HG02885 (cell line): ENCODE data around the gene POMT1.

Source experiments
- ATAC-seq: cut with Tn5 transposase; IDR thresholded peaks from one replicate; pipeline ENCODE4 v1.9.1; 2021; ENCODE audit warnings: mild to moderate bottlenecking; ENCODE audit not compliant: unreplicated experiment, poor library complexity

Gene POMT1

GRCh38 chr9:131476777-131477345, 25.9 kb upstream of the POMT1 start:
- ATAC-seq, result no peak

- no peak for ATAC-seq
These were observed 25.4 kb upstream of the POMT1 start for GRCh38 chr9:131477367-131477766.

DNA sequence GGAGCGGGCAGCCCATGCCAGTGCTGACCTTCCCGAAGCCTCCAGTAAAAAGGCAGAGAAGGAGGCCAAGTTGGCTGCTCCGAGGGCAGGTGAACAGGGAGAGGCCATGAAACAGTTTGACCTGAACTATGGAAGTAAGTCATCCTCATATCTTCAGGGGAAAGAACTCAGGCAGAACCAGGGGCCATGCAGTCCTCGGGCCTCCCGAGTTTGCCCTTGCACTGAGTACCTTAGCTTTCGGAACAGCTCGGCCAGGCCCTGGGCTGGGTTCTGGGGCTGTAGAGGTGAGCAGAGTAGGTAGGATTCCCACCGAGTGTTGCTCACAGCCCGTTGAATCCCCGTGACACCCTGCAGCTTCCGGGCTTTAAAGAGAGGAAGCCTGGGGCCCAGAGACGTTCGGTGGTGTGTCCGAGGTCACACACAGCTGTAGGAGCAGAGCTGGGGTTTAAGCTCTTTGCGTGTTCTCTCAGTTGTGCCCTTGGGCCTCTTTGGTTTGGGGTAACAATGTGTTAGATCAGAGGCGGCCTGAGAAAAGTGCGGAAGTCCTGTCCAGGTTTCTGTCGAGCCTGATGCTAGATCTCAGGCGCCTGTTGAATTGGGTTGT, 24.8 kb upstream of the POMT1 start:
- ATAC-seq, result no peak

GRCh38 chr9:131478421-131478868, 24.3 kb upstream of the POMT1 start:
- ATAC-seq, result no peak

GRCh38 chr9:131478911-131479310, 23.8 kb upstream of the POMT1 start:
- no peak for ATAC-seq

DNA sequence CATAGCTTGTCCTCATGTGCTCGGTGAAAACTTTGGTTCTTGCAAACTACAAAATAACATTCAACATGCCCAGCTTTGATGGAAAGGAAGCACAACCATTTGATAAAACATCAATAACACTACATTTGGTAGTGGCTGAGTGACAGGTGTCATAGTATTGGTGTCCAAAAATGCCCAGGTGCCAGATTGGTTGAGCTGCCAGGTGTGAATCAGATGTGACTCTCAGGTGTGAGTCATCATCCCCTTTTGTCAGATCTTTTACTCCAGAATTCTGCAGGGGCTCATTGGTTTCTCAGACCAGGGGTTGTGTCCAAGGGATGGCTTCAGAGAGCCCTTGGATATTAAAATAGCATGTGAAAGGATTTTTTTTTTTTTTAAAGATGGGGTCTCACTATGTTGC, 22.5 kb upstream of the POMT1 start:
- no peak for ATAC-seq

GRCh38 chr9:131481441-131482342, 21.0 kb upstream of the POMT1 start:
- ATAC-seq, result no peak

GRCh38 chr9:131482343-131483006, 20.2 kb upstream of the POMT1 start:
- no peak for ATAC-seq

- no peak for ATAC-seq
These were observed 19.2 kb upstream of the POMT1 start for GRCh38 chr9:131483319-131484050.

GRCh38 chr9:131484051-131484445, 18.7 kb upstream of the POMT1 start:
- no peak for ATAC-seq

GRCh38 chr9:131484560-131485185, 18.0 kb upstream of the POMT1 start:
- no peak for ATAC-seq

DNA sequence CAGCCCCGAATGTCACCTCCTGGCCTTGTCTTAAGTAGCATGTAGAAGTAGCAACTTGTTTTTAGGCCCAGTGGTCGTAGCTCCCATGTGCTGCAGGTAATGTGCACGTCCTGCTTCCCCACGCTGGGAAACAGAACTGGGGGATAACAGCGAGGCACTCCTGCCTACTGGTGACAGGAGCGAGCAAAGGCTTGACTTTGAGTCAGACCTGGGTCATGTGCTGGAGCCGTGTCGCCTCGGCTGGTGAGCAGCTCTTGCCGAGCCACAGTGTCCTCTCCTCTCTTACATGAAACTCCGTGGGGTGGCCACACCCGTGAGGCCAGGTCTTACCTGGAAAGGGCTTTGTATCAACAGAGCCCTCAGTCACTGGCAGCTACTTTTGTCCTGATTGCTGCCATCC, 17.5 kb upstream of the POMT1 start:
- no peak for ATAC-seq

GRCh38 chr9:131485728-131486422, 16.8 kb upstream of the POMT1 start:
- ATAC-seq, result no peak

GRCh38 chr9:131487001-131487400, 15.7 kb upstream of the POMT1 start:
- ATAC-seq, result no peak

- ATAC-seq, result no peak
These were observed 15.1 kb upstream of the POMT1 start for GRCh38 chr9:131487621-131488031.

DNA sequence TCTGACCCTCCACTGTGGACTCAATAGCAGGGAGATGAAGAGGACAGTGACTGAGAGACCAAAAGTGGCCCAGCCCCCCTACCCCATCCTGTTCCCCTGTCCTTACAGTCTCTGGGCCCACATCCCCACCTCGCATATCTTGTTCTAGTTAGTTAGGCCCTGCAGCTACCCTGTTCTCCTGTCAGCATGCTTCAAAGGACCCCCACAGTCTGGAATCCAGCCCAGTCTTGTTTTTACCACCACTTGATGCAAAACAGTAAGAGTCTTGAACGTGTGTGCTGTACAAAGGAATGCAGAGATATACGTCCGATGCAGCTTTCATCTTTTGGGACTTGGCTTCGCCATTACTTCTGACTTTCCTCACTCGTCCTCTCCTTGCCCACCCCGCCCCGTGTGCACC, 12.2 kb upstream of the POMT1 start:
- ATAC-seq, result no peak

DNA sequence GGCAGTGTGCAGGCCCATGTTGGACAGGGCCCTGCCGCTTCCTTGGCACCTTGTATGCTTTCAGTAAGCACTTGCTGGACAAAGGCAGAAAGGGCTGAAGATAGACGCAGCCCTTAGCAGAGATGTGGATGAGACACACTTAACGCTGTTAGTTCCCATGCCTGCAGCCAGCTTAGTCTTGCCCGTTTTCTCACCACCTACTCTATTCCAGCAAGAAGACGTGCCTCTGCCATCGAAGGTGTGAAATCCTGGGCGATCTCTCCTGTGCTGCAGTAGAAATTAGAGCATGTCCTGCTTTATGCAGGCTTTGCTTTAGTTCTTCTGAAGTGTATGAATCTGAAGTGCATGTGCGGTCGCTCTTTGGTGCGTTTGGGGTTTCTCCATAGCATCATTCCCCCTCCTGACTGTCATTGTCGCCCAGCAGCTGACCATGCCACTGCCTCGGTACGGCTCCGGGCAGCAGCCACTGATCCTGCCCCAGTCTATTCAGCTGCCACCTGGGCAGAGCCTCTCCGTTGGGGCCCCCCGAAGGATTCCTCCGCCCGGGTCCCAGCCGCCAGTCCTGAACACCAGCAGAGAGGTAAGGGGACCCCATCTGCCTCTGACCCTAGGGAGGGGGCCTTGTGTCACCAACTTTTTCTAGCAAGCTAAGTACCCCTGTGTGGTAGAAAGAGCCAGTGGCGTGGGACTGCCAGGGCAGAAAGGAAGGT, 11.6 kb upstream of the POMT1 start:
- no peak for ATAC-seq

- ATAC-seq, result no peak
These were observed 10.6 kb upstream of the POMT1 start for GRCh38 chr9:131492070-131492469.
